ENCODE measurements around the gene MAPK10. TPM values are rescaled to one million over a fixed set of nuclear protein-coding genes. Genes with fewer than 3 reads are reported as not detected.
"Not testable (repeated sequence)": the region's sequence is repeated elsewhere in the genome, so short reads cannot be mapped to it uniquely, and the experiment has no call there.

Gene MAPK10
- total RNA-seq, 2 donors from 2014 or later = 0.28 TPM; not detected in 1

DNA sequence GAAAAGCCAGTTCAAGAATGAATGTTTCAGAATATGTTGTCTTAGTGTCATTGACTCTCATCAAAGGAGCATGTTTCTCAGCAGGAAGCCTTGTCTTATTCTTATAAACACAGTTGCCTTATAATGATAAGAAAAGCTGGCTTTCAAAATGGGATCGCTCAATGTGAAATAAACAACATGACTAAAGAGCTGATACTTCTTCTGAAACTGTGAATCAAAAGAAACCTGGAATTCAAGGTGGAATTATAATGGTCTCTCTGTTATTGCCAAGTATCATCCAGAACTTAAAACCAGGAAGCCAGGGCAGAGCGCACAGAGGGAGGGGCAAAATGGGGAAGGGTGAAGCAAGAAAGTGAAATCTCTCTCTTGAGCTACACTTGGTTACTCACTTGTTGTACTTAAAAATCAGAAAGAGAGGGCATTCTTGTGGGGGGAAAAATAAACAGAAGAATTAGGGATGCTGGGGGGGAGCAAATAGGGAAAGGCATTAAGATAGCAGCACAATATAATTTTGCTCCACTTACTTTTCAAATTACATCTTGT lies 270.0 kb downstream of the MAPK10 start:
- H3K36me3 Mint-ChIP-seq = no peaks in the 10 kb centered on the region
- peaks cover 12% of the 10 kb centered on the region for H3K9me3 Mint-ChIP-seq
- ATAC-seq (no peak), DNase-seq (ENCODE audit: low spot score) (no peak)
- H3K27me3 Mint-ChIP-seq = no peaks in the 10 kb centered on the region
- H3K4me1 Mint-ChIP-seq (ENCODE audit: low read depth in 2 of 2) = no peaks in the 10 kb centered on the region
- no peak overlapping the region for H3K27ac Mint-ChIP-seq
- H3K4me3 Mint-ChIP-seq = no peak overlapping the region

DNA sequence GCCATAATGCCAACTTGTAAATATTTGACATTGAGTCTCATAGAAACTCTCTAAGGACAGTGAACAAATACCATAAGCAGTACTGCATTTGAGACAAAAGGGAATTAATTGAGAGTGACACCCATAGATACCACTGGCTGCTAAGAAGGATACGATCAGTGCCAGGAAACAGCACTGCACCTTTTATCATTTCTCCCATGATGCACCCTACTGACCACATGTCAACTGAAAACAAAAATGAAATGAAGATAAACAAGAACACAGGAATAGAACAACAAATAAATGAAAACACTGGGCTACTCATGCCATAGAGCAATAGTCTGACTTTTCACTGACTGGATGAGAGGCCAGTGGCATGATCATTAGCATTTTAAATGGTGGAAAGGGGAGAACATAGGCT lies 270.8 kb downstream of the MAPK10 start:
- DNase-seq (ENCODE audit: low spot score) (no peak), ATAC-seq (no peak)
- H3K36me3 Mint-ChIP-seq = no peaks in the 10 kb centered on the region
- H3K27me3 Mint-ChIP-seq = no peaks in the 10 kb centered on the region
- H3K4me1 Mint-ChIP-seq (ENCODE audit: low read depth in 2 of 2) = no peaks in the 10 kb centered on the region
- no peak overlapping the region for H3K27ac Mint-ChIP-seq
- H3K4me3 Mint-ChIP-seq = no peak overlapping the region
- peaks cover 14% of the 10 kb centered on the region for H3K9me3 Mint-ChIP-seq

DNA sequence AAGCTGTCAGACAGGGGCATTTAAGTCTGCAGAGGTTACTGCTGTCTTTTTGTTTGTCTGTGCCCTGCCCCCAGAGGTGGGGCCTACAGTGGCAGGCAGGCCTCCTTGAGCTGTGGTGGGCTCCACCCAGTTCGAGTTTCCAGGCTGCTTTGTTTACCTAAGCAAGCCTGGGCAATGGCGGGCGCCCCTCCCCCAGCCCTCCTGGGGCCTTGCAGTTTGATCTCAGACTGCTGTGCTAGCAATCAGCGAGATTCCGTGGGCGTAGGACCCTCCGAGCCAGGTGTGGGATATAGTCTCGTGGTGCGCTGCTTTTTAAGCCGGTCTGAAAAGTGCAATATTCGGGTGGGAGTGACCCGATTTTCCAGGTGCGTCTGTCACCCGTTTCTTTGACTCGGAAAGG lies 284.1 kb downstream of the MAPK10 start:
- H3K27me3 Mint-ChIP-seq; H3K4me3 Mint-ChIP-seq; H3K9me3 Mint-ChIP-seq; H3K27ac Mint-ChIP-seq; H3K36me3 Mint-ChIP-seq; ATAC-seq; H3K4me1 Mint-ChIP-seq (ENCODE audit: low read depth in 2 of 2); DNase-seq (ENCODE audit: low spot score): not testable (repeated sequence)

DNA sequence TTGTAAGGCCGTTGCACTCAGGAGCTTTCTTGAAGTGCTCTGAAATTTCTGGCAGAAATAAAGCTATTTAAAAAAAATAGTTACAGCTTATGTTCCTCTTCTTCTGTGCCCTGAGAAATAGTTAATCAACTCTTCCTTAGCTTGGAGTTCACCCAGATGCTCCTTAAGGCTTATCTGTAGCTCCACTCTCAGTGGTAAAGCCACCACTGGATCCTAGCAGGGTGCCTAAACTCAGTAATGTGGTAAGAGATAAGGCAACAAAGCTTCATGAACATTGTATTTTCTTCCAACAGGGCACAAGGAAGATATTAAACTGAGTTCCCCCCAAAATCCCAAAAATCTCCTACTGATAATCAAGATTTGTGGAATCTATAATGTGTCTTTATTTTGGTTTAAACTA lies 299.5 kb downstream of the MAPK10 start:
- no peak for ATAC-seq
- H3K27me3 Mint-ChIP-seq = no peaks in the 10 kb centered on the region
- no peak overlapping the region for H3K4me3 Mint-ChIP-seq
- no peak overlapping the region for H3K27ac Mint-ChIP-seq
- no peak for DNase-seq (ENCODE audit: low spot score)
- no peaks in the 10 kb centered on the region for H3K36me3 Mint-ChIP-seq
- no peaks in the 10 kb centered on the region for H3K4me1 Mint-ChIP-seq (ENCODE audit: low read depth in 2 of 2)
- H3K9me3 Mint-ChIP-seq = peaks cover 8% of the 10 kb centered on the region

DNA sequence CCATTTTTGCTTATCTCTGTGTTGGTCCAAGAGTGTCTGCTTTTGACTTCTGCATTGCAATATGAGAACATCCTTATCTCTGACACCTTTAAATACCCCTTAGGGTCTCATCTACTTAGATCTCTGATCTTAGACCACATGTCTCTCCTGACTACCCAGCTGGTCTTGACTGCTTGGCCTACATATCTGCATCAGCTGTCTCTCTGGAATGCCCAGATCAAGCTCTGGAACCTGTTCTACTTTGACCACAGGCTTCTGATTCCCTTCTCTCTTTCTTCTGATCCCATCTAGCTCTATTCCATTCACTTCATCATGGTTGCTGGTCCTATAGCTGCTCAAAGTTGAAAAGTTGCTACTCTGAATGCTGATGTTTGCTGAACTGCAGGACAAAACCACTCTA lies 301.2 kb downstream of the MAPK10 start:
- H3K9me3 Mint-ChIP-seq = peaks cover 8% of the 10 kb centered on the region
- H3K27ac Mint-ChIP-seq = no peak overlapping the region
- H3K36me3 Mint-ChIP-seq = no peaks in the 10 kb centered on the region
- ATAC-seq (no peak), DNase-seq (ENCODE audit: low spot score) (no peak)
- H3K4me3 Mint-ChIP-seq = no peak overlapping the region
- no peaks in the 10 kb centered on the region for H3K27me3 Mint-ChIP-seq
- H3K4me1 Mint-ChIP-seq (ENCODE audit: low read depth in 2 of 2) = no peaks in the 10 kb centered on the region

DNA sequence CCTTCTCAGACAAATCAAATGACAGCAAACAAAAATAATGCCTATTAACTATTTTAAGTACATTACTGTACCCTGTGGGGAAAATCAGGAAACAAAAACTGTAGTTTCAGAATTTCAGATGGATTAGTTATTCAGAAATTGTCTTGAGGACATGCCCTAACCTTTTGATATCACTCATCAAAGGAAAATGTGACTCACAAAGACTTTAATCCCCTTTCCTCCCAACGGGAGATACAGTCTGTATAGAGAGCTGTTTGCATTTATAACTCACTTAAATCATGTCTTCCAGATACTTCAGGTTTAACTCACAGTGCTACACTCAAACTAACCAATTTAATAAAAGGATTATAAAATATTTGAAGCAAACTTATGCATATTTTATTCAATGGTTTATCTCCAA lies 304.0 kb downstream of the MAPK10 start:
- Mint-ChIP-seq H3K27ac (no peak overlapping the region), H3K27me3 (no peaks in the 10 kb centered on the region), H3K4me1 (ENCODE audit: low read depth in 2 of 2) (no peaks in the 10 kb centered on the region), H3K9me3 (peaks cover 5% of the 10 kb centered on the region), H3K4me3 (no peak overlapping the region), H3K36me3 (no peaks in the 10 kb centered on the region)
- DNase-seq (ENCODE audit: low spot score) (no peak), ATAC-seq (no peak)

DNA sequence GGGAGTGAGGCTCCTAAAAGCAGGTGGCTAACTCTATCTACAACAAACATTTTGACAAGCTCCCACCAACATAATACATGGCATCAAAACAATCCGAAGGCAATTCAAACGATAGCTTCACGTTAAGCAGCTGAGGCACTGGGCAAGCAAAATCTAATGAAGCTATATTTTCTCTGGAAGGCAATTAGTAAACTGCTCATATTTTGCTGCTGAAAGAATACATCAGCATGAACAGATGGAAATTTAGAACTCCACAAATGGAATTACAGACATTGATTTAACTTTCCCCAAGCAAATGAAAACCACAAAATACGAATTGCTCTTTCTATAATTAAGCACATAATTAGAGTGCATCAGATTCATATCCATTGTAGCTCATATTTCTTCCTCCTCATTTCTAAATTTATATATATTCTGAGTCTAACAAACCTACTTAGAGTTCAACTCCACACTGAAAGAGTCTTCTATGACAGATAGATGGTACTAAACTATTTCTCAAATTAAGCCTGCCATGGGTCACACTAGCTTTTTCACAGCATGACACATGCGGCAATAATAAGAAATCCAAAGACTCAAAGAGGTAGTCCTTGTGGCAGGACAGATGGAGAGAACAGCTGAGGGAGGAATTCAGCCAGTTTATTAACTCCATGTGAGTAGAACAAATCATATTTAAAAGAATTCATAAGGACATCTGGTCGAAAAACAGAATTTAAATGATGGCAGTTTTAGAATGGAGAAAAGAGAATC lies 305.4 kb downstream of the MAPK10 start:
- peaks cover 5% of the 10 kb centered on the region for H3K9me3 Mint-ChIP-seq
- H3K4me1 Mint-ChIP-seq (ENCODE audit: low read depth in 2 of 2) = no peaks in the 10 kb centered on the region
- no peak for DNase-seq (ENCODE audit: low spot score)
- H3K36me3 Mint-ChIP-seq = no peaks in the 10 kb centered on the region
- no peak overlapping the region for H3K27ac Mint-ChIP-seq
- H3K4me3 Mint-ChIP-seq = no peak overlapping the region
- no peak for ATAC-seq
- H3K27me3 Mint-ChIP-seq = no peaks in the 10 kb centered on the region

DNA sequence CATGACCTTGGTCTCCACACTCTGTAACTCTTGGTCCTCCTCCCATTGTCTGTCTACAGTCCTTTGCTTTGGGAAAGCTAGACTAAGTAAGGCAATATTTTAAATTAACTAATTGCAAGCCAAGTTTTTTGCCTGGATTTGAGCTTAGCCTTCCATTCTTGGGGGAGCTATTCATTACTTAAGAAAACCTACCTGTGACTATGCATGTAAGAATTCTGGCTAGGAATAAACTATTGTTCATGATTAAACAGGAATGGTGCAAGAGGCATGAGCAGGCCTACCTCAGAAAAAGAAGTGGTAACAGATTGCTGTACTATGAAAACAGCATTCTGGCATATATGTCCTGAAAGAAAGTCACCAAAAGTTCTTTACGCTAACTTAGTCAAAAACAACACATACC lies 309.4 kb downstream of the MAPK10 start:
- Mint-ChIP-seq H3K27ac (no peak overlapping the region), H3K27me3 (no peaks in the 10 kb centered on the region), H3K4me3 (no peak overlapping the region), H3K4me1 (ENCODE audit: low read depth in 2 of 2) (no peaks in the 10 kb centered on the region), H3K9me3 (no peaks in the 10 kb centered on the region), H3K36me3 (no peaks in the 10 kb centered on the region)
- ATAC-seq = no peak
- DNase-seq (ENCODE audit: low spot score) = no peak

DNA sequence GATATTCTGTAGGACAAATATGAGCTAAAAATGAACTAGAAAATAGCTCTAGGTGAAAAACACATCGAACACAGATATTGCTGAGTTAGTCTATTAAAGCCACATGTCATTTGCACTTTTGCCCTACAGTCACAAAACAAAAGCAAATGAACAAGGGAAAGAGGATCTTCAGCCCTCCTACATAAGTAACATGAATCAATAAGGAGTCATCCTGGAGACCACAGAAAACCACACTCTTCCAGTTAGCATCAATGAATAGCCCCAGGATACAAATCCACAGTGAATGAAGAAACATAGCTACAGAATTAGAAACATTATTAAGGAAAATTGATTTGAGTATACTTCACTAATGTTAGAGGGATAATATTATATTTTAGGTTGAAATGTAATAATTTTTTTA lies 311.4 kb downstream of the MAPK10 start:
- DNase-seq (ENCODE audit: low spot score) = no peak
- Mint-ChIP-seq H3K4me3 (no peak overlapping the region), H3K27ac (no peak overlapping the region), H3K36me3 (no peaks in the 10 kb centered on the region), H3K27me3 (no peaks in the 10 kb centered on the region), H3K9me3 (no peaks in the 10 kb centered on the region), H3K4me1 (ENCODE audit: low read depth in 2 of 2) (no peaks in the 10 kb centered on the region)
- no peak for ATAC-seq

DNA sequence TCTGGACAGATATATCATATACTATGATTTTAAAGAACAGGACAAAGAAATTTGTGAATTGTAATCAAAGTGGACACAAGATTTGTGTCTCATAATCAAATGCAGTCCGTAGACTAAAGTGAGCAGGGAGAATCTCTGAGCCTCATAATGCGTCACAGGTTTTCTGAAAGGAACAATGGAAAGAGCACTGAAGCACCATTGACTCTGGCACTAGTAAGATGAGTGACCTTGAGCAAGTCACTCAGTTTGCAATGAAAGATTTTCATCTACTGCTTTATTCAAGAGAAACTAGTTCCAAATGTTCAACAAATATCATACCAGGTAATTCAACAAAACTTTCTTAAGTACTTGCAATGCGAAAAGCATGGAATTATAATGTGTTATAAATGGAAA lies 315.3 kb downstream of the MAPK10 start:
- no peaks in the 10 kb centered on the region for H3K27me3 Mint-ChIP-seq
- ATAC-seq = no peak
- H3K4me3 Mint-ChIP-seq = no peak overlapping the region
- no peak overlapping the region for H3K27ac Mint-ChIP-seq
- no peaks in the 10 kb centered on the region for H3K9me3 Mint-ChIP-seq
- no peaks in the 10 kb centered on the region for H3K4me1 Mint-ChIP-seq (ENCODE audit: low read depth in 2 of 2)
- no peaks in the 10 kb centered on the region for H3K36me3 Mint-ChIP-seq
- no peak for DNase-seq (ENCODE audit: low spot score)

DNA sequence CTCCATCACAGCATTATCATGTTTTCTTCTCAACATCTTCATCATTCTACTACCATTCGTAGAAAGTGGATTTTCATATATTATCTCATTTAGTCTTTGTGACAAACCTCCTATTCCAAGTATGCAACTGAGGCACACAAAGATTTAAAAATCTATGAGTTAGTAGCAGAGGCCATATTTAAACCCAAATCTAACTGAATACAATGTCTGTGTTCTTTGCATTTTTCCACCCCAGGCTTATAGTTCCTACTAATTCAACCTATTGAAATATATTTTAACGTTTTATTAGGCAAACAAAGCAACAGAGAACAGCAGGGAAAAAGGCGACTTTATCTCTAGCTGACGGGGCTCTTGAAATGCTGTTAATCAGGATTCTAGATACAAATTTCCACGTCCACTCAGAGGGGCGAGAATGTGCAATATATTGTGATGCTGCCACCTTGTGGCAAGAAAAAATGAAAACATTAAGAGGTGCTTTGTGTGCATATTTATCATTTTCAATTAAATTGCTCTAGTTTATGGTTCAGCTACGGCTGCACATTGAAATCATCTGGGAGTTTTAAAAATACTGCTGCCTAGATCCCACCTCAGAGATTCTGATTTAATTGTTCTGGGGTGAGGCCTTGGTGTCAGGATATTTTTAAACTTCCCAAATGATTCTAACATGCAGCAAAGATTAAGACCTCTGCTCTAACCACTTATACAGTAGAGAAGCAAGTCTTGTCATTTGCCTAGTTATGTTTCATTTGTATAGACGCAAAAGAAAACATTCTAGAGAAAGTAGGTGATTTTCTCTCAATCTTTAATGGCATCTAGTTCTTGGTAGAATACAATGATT lies 315.9 kb downstream of the MAPK10 start:
- H3K4me3 Mint-ChIP-seq = no peak overlapping the region
- no peaks in the 10 kb centered on the region for H3K36me3 Mint-ChIP-seq
- H3K27me3 Mint-ChIP-seq = no peaks in the 10 kb centered on the region
- H3K9me3 Mint-ChIP-seq = no peaks in the 10 kb centered on the region
- H3K27ac Mint-ChIP-seq = no peak overlapping the region
- H3K4me1 Mint-ChIP-seq (ENCODE audit: low read depth in 2 of 2) = no peaks in the 10 kb centered on the region
- no peak for ATAC-seq
- DNase-seq (ENCODE audit: low spot score) = no peak

DNA sequence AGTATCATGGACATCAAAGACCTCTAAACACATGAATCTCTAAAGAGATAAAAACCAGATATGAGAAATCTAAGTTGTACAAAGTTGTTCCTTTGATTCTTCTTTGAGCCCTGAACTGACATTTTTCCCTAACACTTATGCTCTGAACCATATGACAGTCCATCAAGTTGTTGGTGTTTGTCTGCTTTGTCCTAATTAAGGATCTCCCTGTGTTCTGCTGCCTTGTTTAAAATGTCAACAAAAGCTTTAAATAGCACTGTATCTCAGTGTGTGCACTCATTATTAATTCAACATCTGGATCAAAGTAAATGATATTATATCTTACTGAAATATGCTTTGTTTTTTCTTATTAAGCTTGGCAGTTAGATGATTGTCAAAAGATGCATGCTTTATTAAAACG lies 321.8 kb downstream of the MAPK10 start:
- Mint-ChIP-seq H3K4me3 (no peak overlapping the region), H3K4me1 (ENCODE audit: low read depth in 2 of 2) (no peaks in the 10 kb centered on the region), H3K36me3 (no peaks in the 10 kb centered on the region), H3K27me3 (no peaks in the 10 kb centered on the region), H3K9me3 (no peaks in the 10 kb centered on the region), H3K27ac (no peak overlapping the region)
- no peak for DNase-seq (ENCODE audit: low spot score)
- no peak for ATAC-seq

DNA sequence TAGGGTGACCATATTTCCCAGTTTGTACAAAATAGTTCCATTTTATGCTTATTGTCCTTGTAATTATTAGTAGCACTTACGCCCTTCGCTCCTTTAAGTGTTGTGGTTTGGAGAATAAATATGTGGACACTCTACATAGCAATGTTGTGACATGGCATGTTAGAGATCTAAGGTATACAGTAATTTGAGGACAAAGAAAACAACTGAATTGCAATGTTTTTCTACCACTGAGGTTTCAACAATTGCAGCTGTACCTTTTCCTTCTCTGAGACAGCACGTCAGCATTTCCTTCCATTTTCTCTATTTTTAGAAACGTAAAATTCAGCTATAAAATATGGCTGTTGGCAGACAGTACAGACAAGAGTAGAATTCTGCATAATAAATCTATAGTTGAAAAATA lies 323.1 kb downstream of the MAPK10 start:
- Mint-ChIP-seq H3K9me3 (no peaks in the 10 kb centered on the region), H3K4me1 (ENCODE audit: low read depth in 2 of 2) (no peaks in the 10 kb centered on the region), H3K4me3 (no peak overlapping the region), H3K27me3 (no peaks in the 10 kb centered on the region), H3K27ac (no peak overlapping the region), H3K36me3 (no peaks in the 10 kb centered on the region)
- ATAC-seq (no peak), DNase-seq (ENCODE audit: low spot score) (no peak)

DNA sequence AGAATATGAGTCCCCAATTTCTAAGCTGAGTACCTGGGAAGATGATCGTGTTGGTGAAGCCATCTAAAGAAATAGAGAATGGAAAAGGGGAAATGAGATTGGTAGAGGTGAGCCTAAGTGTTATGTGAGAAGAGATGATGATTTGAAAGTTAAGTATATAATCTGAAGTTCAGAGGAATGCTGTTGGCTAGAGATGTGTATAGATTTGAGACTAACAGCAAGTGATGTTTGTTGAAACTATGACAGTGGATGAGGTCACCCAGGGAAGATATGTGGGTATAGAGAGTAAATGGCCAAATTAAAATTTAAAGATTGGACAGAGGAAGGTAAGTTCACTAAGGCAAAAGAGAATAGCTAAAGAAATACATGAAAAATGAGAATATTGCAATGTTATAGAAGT lies 324.2 kb downstream of the MAPK10 start:
- Mint-ChIP-seq H3K9me3 (no peaks in the 10 kb centered on the region), H3K4me3 (no peak overlapping the region), H3K27me3 (no peaks in the 10 kb centered on the region), H3K27ac (no peak overlapping the region), H3K36me3 (no peaks in the 10 kb centered on the region), H3K4me1 (ENCODE audit: low read depth in 2 of 2) (no peaks in the 10 kb centered on the region)
- no peak for DNase-seq (ENCODE audit: low spot score)
- no peak for ATAC-seq

All from natural killer cell treated with Interleukin-12 subunit alpha and Interleukin-12 subunit beta and Interleukin-15 and Interleukin-18, amount 100 ng/mL, for 72 hours (primary cell).